Kidney tubule cell (primary cell): ENCODE measurements around the gene PCDHGA1.
"Not testable (repeated sequence)": the region's sequence is repeated elsewhere in the genome, so short reads cannot be mapped to it uniquely, and the experiment has no call there.

ENCODE experiments used
- DNase-seq: peaks from one replicate; pipeline ENCODE4 v3.0.0-alpha.2; 2018; ENCODE audit warnings: low spot score

Gene PCDHGA1

DNA sequence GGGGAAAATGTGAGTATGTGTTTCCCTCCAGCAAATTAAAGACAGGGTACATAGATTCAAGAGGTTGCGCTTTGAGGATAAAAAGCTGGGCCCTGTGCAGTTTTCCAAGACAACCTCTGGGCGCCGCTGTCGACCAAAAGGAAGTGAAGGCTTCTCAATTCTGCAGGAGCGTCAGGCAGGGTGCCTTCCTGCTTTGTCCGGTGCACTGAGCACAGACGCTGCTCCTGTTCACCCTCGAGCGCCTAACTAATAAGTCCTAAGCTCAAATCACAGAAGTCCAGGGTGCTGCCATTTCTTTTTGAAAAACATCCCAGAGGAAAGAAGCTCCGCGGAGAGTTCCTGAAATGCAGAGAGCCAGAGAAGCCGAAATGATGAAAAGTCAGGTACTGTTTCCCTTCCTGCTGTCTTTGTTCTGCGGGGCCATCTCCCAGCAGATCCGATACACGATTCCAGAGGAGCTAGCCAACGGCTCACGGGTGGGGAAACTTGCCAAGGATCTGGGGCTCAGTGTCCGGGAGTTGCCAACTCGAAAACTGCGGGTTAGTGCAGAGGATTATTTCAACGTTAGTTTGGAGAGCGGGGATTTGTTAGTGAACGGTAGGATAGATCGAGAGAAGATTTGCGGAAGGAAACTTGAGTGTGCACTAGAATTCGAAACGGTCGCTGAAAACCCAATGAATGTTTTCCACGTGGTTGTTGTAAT lies 19.8 kb downstream of the PCDHGA1 start, which contains the start of gene PCDHGB1:
Gene PCDHGB1, plus strand, starts transcription at position 183 of the 703 bp plus-strand sequence. Its CDS starts 162 bp downstream, at position 345.
- peak; percentile 74 for DNase-seq

DNA sequence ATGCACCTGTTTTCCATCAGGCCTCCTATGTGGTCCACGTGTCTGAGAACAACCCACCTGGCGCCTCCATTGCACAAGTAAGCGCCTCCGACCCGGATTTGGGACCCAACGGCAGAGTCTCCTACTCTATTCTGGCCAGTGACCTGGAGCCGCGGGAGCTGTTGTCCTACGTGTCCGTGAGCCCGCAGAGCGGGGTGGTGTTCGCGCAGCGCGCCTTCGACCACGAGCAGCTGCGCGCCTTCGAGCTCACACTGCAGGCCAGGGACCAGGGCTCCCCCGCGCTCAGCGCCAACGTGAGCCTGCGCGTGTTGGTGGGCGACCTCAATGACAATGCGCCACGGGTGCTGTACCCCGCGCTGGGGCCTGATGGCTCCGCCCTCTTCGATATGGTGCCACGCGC lies 21.3 kb downstream of the PCDHGA1 start:
- no peak for DNase-seq

DNA sequence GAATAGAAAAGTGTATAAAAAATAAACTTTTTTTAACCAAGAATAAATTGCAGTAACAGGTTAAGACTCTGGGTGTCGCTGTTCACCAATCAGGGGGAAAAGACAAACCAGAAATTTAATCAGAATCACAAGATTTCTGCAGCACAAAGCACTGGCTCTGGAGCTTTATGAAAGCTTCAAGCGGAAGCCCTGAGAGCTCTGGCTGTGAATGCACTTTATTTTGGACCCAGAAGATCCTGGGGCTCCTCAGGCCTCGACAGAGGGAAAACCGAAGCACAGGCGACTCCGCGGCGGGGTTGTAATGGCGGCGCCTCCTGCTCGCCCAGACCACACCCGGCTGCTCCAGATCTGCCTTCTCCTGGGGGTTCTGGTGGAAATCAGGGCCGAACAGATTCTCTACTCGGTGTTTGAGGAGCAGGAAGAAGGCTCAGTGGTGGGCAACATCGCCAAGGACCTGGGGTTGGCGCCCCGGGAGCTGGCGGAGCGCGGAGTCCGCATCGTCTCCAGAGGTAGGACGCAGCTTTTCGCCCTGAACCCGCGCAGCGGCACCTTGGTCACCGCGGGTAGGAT lies 24.7 kb downstream of the PCDHGA1 start, which contains the start of gene PCDHGA4:
Gene PCDHGA4, plus strand, starts transcription at position 122 of the 570 bp plus-strand sequence. Its CDS starts 87 bp downstream, at position 209.
- no peak for DNase-seq

DNA sequence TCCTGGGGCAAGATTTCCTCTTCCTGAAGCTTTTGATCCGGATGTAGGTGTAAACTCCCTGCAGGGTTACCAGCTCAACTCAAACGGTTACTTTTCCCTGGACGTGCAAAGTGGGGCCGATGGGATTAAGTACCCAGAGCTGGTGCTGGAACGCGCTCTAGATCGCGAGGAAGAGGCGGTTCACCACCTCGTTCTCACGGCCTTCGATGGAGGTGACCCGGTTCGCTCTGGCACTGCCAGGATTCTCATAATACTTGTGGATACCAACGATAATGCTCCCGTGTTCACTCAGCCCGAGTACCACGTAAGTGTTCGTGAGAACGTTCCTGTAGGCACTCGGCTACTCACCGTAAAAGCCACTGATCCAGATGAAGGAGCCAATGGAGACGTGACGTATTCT lies 25.3 kb downstream of the PCDHGA1 start:
- no peak for DNase-seq

DNA sequence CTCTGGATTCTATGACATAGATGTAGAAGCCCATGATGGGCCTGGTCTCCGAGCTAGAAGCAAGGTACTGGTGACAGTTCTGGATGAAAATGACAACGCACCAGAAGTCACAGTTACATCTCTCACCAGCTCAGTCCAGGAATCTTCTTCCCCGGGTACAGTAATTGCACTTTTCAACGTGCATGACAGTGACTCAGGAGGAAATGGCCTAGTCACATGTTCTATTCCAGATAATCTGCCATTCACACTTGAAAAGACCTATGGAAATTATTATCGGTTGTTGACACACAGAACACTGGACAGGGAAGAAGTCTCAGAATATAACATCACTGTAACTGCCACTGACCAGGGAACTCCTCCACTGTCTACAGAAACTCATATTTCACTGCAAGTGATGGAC lies 25.8 kb downstream of the PCDHGA1 start:
- no peak for DNase-seq

DNA sequence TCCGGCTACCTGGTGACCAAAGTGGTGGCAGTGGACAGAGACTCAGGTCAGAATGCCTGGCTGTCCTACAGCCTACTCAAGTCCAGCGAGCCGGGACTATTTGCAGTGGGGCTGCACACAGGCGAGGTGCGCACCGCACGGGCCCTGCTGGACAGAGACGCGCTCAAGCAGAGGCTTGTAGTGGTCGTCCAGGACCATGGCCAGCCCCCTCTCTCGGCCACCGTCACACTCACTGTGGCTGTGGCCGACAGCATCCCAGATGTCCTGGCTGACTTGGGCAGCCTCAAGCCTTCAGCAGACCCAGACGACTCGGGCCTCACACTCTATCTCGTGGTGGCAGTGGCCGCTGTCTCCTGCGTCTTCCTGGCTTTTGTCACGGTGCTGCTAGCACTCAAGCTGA lies 26.6 kb downstream of the PCDHGA1 start:
- DNase-seq, result no peak

DNA sequence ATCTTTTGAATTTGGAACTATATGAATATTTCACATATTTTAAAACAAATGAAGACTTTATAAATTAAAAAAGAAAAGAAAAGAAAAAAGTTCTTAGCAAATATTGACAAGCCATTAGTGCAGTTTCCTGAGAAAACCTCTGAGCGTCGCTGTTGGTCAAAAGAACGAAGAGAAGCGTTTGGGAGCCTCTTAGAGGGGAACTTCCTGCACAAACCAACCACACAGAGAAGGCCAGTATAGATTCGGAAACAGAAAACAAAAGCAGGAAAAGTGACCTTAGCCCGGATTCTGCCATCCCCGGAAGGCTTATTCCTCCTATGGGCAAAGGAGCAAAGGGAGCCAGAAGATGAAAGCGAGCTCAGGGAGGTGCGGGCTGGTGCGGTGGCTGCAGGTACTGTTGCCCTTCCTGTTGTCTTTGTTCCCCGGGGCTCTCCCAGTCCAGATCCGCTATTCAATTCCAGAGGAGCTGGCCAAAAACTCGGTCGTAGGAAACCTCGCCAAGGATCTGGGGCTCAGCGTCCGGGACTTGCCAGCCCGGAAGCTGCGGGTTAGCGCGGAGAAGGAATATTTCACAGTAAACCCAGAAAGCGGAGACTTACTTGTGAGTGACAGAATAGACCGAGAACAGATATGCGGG lies 29.6 kb downstream of the PCDHGA1 start, which contains the start of gene PCDHGB2:
Gene PCDHGB2, plus strand, starts transcription at position 205 of the 637 bp plus-strand sequence. Its CDS starts 142 bp downstream, at position 347.
- DNase-seq, result peak; percentile 54

DNA sequence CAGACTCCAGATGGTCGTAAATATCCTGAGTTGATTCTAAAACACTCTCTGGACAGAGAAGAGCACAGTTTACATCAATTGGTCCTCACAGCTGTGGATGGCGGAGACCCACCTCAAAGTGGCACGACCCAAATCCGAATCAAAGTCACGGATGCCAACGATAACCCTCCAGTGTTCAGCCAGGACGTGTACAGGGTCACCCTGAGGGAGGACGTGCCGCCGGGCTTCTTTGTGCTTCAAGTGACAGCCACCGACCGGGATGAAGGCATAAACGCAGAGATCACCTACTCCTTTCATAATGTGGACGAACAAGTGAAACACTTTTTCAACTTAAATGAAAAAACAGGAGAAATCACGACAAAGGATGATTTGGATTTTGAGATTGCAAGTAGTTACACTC lies 30.4 kb downstream of the PCDHGA1 start:
- DNase-seq, result no peak

DNA sequence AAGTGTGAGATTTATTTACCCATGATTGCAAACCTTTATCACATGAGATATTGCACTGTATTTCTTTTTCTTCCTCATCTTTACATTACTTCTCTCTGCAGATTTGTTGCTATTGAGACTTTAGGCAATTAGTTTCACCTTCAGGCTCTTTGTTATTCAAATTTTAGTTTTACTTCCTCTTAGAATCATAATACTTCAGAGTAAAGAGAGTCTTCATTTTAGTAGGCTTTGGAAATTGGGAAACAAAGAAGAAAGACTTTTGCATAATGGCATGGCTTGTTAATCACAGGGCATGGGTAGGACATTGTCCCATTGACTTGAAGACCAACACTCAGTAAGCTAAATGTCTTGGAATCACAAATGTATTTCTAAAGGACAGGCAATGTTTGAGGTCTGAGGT lies 32.4 kb downstream of the PCDHGA1 start:
- DNase-seq, result no peak

DNA sequence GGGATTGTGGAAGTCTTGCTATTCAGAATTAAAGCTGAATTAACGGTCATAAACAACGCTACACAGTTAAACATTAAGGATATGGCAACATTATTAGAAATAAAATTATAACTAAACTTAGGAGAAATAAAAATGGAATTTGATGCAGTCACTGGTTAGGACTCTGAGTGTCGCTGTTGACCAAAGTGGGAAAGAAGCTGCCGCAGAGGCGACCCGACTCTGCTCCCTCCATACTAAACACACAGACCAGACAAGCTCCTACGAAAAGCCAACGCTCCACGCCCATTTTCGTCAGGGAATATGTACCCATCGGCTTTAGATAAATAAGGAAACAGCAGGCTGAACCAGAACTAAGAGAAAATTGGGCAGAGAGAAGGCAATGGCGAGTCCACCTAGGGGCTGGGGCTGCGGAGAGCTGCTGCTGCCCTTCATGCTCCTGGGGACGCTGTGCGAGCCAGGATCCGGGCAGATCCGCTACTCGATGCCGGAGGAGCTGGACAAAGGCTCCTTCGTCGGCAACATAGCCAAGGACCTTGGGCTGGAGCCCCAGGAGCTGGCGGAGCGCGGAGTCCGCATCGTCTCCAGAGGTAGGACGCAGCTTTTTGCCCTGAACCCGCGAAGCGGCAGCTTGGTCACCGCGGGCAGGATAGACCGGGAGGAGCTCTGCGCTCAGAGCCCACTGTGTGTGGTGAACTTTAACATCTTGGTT lies 33.8 kb downstream of the PCDHGA1 start, which contains the start of gene PCDHGA5:
Gene PCDHGA5, plus strand, starts transcription at position 211 of the 709 bp plus-strand sequence. Its CDS starts 169 bp downstream, at position 380.
- peak; percentile 17 for DNase-seq

DNA sequence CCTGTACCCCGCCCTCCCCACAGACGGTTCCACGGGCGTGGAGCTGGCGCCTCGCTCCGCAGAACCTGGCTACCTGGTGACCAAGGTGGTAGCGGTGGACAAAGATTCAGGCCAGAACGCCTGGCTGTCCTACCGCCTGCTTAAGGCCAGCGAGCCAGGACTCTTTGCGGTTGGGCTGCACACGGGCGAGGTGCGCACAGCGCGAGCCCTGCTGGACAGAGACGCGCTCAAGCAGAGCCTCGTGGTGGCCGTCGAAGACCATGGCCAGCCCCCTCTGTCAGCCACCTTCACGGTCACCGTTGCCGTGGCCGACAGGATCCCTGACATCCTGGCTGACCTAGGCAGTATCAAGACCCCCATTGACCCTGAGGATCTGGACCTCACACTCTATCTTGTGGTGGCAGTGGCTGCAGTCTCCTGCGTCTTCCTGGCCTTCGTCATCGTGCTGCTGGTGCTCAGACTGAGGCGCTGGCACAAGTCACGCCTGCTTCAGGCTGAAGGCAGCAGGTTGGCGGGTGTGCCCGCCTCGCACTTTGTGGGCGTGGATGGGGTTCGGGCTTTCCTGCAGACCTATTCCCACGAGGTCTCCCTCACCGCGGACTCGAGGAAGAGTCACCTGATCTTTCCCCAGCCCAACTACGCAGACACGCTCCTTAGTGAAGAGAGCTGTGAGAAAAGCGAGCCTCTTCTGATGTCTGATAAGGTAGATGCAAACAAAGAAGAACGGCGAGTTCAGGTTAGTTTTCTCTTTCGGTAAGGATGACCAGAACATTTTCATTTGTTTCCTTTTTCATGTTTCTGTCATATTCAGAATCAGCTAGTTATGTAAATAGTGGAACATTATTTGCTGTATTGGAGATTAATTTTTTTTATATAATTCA lies 35.9 kb downstream of the PCDHGA1 start:
- DNase-seq, result no peak

DNA sequence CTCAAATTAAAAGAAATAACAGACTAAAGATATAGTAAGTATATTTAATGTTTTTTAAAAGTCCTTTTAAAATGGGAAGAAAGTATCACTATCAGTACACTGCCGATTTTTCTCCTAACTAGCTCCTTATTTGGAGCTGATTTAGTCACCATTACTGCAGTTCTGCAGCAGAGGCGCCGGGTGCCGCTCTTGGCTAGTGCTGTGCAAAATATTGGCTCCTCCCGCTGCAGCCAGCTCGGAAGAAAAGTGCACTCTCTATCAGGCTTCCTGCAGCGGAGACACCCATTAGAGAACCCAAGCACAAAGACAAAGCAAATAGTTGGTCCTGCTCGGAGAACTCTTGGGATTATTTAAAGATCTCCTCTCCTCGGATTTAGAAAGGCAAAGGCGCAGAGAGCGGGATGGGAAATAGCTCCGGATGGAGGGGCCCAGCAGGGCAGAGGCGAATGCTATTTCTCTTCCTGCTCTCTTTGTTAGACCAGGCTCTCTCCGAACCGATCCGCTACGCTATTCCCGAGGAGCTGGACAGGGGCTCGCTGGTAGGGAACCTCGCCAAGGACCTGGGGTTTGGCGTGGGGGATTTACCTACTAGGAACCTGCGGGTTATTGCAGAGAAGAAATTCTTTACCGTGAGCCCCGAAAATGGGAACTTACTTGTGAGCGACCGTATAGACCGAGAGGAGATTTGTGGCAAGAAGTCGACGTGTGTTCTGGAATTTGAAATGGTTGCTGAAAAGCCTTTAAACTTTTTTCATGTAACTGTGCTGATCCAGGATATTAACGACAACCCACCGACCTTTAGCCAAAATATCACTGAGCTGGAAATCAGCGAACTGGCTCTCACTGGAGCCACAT lies 39.9 kb downstream of the PCDHGA1 start, which contains the start of gene PCDHGB3:
Gene PCDHGB3, plus strand, starts transcription at position 249 of the 855 bp plus-strand sequence. Its CDS starts 153 bp downstream, at position 402.
- peak; percentile 66 for DNase-seq

DNA sequence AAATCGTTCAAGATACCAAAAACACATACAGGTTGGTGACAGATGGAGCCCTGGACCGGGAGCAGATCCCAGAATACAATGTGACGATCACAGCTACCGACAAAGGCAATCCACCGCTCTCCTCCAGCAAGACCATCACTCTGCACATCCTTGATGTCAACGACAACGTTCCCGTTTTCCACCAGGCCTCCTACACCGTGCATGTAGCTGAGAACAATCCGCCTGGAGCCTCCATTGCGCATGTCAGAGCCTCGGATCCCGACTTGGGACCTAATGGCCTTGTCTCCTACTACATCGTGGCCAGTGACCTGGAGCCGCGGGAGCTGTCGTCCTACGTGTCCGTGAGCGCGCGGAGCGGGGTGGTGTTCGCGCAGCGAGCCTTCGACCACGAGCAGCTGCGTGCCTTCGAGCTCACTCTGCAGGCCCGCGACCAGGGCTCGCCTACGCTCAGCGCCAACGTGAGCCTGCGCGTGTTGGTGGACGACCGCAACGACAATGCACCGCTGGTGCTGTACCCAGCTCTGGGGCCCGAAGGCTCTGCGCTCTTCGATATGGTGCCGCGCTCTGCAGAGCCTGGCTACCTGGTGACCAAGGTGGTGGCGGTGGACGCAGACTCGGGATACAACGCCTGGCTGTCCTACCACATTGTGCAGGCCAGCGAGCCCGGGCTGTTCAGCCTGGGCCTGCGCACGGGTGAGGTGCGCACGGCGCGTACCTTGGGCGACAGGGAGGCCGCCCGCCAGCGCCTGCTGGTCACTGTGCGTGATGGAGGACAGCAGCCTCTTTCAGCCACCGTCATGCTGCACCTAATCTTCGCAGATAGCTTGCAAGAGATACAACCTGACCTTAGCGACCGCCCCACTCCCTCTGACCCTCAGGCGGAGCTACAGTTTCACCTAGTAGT lies 41.5 kb downstream of the PCDHGA1 start:
- no peak for DNase-seq

DNA sequence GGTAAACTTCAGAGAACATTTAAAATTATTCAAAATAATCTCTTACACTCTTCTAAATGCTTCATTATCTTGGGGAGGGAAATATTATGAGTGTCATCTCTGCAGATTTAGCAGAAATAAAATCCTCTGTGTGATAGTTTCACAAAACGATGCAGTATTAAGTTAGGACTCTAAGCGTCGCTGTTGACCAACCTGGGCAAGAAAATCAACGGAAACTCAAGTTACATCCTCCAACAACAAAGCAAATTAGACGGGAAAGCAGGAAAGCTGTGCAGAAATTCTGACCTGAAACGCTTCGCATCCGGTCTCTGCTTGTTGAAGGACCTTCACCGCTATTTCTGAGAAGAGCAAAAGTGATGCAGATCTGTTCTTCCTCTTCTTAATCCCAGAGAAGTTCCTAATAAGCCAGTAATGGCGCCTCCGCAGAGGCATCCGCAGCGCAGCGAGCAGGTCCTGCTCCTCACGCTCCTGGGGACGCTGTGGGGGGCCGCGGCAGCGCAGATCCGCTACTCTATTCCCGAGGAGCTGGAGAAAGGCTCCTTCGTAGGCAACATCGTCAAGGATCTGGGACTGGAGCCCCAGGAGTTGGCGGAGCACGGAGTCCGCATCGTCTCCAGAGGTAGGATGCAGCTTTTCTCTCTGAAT lies 43.5 kb downstream of the PCDHGA1 start, which contains the start of gene PCDHGA6:
Gene PCDHGA6, plus strand, starts transcription at position 219 of the 645 bp plus-strand sequence. Its CDS starts 193 bp downstream, at position 412.
- peak; percentile 39 for DNase-seq

DNA sequence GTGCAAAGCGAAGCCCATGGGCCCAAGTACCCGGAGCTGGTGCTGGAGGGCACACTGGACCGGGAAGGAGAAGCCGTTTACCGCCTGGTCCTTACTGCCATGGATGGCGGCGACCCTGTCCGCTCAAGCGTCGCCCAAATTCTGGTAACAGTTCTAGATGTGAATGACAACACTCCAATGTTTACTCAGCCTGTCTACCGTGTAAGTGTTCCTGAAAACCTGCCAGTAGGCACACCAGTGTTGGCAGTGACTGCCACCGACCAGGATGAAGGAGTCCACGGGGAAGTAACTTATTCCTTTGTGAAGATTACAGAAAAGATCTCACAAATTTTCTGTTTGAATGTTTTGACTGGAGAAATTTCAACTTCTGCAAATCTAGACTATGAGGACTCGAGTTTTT lies 44.3 kb downstream of the PCDHGA1 start:
- no peak for DNase-seq

DNA sequence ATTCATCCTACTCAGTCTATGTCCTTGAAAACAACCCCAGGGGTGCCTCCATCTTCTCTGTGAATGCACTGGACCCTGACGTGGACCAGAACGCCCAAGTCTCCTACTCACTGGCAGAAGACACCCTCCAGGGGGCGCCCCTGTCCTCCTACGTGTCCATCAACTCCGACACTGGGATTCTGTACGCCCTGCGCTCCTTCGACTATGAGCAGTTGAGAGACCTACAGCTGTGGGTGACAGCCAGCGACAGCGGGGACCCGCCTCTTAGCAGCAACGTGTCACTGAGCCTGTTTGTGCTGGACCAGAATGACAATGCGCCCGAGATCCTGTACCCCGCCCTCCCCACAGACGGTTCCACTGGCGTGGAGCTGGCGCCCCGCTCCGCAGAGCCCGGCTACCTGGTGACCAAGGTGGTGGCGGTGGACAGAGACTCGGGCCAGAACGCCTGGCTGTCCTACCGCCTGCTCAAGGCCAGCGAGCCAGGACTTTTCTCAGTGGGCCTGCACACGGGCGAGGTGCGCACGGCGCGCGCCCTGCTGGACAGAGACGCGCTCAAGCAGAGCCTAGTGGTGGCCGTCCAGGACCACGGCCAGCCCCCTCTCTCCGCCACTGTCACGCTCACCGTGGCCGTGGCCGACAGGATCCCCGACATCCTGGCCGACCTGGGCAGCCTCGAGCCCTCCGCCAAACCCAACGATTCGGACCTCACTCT lies 45.3 kb downstream of the PCDHGA1 start:
- not testable (repeated sequence) for DNase-seq

DNA sequence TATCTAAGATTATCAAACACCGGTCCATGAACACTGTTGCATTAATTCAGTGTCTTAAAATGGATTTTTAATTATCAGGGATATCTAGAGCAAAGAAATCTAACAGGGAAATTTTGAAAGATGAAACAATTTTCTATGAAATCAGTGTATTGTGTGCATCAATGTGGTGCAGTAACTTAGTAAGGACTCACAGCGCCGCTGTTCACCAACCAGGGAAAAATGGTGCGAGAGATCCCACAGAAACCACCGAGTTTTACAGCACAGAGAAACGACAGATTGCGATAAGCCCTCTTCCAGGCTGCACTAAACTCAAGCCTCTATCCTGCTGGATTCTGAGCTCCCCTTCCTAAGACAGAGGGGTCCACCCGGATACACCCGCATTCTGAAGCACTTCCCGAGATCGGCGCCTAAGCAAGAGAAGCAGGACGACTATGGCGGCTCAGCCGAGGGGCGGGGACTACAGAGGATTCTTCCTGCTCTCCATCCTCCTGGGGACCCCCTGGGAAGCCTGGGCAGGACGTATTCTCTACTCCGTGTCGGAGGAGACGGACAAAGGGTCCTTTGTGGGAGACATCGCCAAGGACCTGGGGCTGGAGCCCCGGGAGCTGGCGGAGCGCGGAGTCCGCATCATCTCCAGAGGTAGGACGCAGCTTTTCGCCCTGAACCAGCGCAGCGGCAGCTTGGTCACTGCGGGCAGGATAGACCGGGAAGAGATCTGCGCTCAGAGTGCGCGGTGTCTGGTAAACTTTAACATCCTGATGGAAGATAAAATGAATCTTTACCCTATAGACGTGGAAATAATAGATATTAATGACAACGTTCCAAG lies 52.4 kb downstream of the PCDHGA1 start, which contains the start of gene PCDHGA7:
Gene PCDHGA7, plus strand, starts transcription at position 274 of the 826 bp plus-strand sequence. Its CDS starts 158 bp downstream, at position 432.
- DNase-seq, result peak; percentile 33
